GM20000 (cell line): ENCODE results near the gene HOXB4.

Experiments used
- DNase-seq: peaks from one replicate; pipeline ENCODE4 v3.0.0; 2012; ENCODE audit warnings: low spot score
- TF ChIP-seq, protein P1 (sequence below): IDR thresholded peaks from 2 replicates; pipeline ENCODE4 v1.5.1; 2012; ENCODE audit warnings: mild to moderate bottlenecking, control low read depth; ENCODE audit errors: extremely low read depth, missing control alignments

Gene HOXB4

DNA sequence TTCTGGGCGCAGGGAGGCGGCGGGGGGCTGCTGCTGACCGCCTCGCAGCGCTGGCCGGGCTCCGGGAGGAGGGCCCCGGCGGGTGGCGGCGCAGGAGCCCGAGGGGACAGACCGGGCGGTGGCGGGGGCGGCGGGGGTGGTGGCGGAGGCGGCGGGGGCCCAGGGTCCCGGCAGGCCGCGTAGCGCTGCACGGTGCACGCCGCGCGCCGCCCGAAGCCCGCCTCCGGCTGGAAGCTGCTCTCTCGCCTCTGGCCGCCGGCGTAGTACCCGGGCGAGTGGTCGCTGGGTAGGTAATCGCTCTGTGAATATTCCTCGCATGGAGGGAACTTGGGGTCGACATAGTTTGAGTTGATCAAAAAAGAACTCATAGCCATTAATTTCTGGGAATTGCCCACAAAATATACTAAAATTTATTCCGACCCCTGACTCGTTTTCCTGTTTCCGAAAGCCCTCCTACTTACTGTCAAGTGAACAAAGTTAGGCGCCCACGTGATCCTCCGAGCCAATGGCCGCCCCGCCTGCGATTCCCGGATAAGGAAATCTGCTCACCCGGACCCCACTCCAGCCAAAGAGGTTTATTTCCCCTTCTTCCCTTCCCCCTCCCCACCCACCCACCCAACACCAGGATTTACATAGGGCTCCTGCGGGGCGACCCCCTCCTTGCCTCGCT is at the start of gene HOXB4:
Gene HOXB4 (minus strand): TSS at position 405 of the 670 bp plus-strand sequence. CDS start 31 bp downstream, at position 374.
- peak; percentile 91 for DNase-seq
- TF ChIP-seq, protein P1, sequence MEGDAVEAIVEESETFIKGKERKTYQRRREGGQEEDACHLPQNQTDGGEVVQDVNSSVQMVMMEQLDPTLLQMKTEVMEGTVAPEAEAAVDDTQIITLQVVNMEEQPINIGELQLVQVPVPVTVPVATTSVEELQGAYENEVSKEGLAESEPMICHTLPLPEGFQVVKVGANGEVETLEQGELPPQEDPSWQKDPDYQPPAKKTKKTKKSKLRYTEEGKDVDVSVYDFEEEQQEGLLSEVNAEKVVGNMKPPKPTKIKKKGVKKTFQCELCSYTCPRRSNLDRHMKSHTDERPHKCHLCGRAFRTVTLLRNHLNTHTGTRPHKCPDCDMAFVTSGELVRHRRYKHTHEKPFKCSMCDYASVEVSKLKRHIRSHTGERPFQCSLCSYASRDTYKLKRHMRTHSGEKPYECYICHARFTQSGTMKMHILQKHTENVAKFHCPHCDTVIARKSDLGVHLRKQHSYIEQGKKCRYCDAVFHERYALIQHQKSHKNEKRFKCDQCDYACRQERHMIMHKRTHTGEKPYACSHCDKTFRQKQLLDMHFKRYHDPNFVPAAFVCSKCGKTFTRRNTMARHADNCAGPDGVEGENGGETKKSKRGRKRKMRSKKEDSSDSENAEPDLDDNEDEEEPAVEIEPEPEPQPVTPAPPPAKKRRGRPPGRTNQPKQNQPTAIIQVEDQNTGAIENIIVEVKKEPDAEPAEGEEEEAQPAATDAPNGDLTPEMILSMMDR: no peak

DNA sequence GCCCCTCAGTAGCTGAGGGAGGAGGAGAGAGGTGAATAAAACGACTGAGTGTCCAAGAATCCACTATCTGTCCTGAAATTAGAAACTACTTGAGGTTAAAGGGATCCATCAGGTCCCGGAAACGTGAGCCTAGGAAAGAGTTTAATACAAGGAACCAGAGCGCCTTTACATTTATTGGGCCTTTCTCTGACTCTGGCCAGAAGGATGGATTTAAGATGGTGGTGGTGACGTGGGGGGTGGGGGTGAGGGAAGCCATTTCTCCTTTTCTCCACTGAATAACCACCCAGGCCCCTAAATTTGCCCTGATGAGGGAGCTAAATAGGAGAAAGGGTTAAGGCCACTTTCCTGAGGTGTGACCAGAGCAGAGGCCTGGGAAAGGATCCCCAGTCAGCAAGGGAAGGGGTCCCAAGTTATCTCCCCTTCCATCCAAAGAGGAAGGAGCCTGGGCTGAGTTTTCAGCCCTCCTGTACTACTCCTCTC is 49.0 kb upstream of the HOXB4 start:
- TF ChIP-seq, protein P1: no peak
- DNase-seq: no peak

DNA sequence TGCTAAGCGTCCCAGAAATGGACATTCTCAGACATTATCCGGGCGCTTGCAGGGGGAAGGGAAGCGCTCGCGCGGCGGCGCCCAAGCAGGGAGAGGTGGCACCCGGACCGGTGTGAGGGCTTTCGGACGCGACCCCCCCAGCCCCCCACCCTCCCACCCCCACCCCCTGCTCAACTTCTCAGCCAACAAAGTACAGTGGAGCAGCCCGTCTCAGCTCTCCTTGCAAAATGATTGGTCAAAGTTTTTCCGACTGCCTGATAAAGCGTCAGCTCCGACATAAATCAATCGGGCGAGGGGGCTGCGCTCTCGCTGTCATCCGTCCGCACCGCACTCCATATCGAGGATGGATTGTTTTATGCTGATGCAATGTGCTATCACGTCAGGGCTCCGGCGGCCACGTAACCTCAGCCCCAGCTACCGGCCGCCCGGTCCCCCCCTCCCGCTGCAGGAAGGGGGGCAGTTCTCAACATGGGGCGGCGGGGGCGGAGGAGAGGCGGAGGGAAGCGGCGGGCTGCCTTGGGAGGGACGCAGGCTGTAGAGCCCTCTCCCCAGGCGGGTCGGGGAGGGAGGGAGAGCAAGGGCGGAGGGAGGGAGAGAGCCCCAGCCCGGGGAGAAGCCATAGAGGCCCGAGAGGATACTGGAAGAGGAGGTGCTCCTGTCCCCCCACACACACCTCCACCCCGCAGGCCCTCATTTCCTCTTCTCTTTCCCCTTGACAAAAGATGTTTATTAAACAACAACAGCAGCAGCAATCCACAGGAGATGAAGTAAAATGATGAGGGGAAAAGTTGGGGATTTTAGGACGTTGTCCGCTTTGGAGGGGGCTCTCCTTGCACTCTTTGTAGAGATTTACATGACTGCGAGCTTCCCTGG is 48.3 kb upstream of the HOXB4 start, which contains the start of gene HOXB9:
Gene HOXB9 (minus strand): TSS at position 114 of the 873 bp plus-strand sequence. CDS start 89 bp downstream, at position 25.
- DNase-seq: peak; percentile 71
- TF ChIP-seq, protein P1: no peak

DNA sequence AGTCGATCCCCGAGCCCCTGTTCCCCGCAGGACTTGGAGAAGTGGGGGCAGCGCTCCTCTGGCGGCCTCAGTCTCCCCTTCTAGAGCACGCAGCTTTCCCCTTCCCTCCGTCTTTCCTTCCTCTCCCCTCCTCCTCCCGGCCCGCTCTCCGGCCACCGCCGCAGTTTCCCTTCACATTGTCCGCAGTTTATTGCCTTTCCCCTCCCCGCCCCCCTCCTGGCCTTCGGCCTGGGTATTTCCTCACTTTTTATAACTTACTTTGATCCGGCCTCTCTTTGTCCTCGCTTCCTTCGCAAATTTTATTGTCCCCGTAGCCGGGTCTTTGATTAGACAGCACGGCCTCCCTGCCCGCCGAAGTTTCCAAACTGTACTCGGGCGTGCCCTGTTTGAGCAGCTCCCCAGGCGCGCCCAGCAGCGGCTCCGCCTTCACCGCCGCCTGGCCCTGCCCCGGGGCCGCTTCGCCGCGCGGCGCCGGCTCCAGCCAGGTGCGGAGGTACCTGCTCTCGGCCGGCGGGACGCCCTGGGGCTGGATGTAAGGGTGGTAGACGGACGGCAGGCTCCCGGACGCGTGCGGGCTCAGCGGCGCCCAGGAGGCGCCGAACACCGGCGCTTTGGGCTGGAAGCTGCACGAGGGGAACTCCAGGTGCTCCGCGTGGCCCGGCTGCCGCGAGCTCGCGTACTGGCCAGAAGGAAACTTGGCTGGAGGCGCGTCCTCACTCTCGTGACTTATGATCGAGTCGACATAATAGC is 47.5 kb upstream of the HOXB4 start:
- DNase-seq: peak; percentile 85
- TF ChIP-seq, protein P1: no peak

DNA sequence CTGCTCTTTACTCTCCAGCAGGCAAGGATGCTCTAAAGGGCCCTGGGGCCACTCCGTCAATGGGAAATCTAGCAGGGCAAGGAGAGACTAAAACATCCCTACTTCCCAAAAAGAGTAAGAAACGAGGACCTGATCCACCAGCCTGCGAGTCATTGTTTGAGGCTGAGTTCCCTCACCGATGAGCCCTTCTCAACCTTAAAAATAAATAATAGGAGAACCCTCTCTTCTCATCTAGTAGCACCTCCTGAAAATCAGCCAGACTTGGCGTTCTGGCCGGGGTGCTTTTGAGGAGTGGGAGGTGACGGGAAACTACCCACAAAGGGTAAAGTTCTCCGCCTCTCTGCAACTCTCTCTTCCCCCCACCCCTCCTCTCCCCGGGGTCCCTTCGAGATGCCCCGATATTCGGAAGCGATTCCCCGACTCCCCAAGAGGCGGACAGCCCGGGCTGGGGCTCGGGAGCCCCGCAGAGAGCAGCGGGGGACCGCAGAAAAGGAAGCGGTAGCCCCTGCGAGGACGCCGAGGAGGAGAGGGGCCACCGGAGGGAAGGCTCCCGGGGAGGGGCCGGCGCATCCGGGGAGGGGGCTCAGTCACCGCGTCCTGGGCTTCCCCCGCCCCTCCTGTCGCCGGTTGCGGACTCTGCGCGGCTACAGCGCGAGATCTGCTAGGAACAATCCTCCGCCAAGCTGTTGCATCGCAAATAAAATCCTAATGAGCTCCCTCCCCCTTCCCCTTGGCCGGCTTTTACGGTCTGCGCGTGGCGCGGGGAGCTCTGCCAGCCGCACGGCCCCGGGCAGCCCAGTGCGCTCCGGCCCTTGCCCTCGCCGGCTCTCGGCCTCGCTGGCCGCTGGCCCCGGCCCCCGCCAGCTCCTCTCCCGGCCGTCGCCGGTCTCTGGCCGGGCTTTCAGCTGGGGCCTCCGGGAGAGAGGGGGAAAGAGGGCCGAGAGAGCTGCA is 46.7 kb upstream of the HOXB4 start:
- TF ChIP-seq, protein P1: no peak
- no peak for DNase-seq

DNA sequence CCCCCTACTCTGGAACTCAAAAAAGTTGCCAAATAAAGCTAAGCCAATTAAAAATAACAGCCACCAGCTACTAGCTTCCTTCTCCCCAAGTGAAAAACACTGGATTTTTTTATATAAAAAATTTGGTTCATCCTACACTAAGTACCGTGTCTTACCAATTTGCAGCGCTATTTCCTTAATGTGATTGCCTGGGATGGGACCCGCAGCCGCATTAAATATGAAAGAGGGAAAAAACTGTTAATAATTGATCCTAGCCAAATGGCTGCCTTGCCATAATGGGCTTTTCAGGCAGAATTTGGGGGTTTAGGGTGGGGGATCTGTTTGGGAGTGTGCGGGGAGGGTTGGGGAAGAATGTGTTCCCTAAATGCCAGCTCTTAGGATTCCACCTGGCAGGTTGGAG is 46.0 kb upstream of the HOXB4 start:
- TF ChIP-seq, protein P1: no peak
- DNase-seq: no peak
